ENCODE measurements around the gene MATR3.

DNA sequence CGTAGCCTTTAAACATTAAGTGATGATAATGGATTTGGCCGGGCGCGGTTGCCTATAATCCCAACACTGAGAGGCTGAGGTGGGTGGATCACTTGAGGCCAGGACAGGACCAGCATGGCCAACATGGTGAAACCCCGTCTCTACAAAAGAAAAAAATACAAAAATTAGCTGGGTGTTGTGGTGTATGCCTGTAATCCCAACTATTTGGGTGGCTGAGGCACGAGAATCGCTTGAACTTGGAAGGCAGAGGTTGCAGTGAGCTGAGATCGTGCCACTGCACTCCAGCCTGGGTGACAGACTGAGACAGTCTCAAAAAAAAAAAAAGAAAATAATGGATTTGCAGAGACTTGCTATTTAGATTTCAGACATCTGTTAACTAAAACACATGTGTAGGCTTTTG is 9.2 kb upstream of the MATR3 start:
- TF ChIP-seq, protein P1, sequence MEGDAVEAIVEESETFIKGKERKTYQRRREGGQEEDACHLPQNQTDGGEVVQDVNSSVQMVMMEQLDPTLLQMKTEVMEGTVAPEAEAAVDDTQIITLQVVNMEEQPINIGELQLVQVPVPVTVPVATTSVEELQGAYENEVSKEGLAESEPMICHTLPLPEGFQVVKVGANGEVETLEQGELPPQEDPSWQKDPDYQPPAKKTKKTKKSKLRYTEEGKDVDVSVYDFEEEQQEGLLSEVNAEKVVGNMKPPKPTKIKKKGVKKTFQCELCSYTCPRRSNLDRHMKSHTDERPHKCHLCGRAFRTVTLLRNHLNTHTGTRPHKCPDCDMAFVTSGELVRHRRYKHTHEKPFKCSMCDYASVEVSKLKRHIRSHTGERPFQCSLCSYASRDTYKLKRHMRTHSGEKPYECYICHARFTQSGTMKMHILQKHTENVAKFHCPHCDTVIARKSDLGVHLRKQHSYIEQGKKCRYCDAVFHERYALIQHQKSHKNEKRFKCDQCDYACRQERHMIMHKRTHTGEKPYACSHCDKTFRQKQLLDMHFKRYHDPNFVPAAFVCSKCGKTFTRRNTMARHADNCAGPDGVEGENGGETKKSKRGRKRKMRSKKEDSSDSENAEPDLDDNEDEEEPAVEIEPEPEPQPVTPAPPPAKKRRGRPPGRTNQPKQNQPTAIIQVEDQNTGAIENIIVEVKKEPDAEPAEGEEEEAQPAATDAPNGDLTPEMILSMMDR (IDR thresholded peaks at IDR 0.05), result no peak
- TF ChIP-seq SIN3A (IDR thresholded peaks at IDR 0.05; ENCODE audit: borderline replicate concordance, insufficient read depth, low read depth, low read length) (no peak), POLR2AphosphoS5 (IDR thresholded peaks at IDR 0.05; ENCODE audit: low read depth, low read length) (no peak), REST (IDR thresholded peaks at IDR 0.05; ENCODE audit: insufficient read depth in 1 of 2, low read depth in 2 of 2, low read length in 1 of 2) (no peak)

All from Panc1 (cell line).